ENCODE measurements around the gene ARIH1.

Gene ARIH1

DNA sequence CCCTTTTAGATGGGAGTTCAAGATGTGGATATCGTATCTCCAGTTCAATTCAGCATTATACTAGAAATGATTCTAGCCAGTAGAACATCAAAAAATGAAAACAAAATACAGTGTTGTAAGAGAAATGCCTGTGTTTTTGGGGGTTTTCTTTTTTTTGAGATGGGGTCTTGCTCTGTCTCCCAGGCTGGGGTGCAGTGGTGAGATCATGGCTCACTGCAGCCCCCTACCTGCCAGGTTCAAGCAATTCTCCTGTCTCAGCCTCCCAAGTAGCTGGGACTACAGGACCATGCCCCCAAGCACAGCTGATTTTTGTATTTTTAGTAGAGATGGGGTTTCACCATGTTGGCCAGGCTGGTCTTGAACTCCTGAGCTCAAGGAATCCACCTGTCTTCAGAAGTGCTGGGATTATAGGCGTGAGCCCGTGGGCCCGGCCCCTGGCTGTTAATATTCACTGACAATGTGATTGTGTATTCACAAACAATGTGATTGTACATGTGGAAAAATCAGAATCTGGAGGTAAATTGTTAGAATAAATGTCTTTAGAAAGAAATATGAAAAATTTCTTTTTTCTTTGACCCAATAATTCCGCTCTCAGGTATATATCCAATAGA is 59.0 kb downstream of the ARIH1 start:
- DNase-seq (ENCODE audit: low read depth in 1 of 2, low spot score in 1 of 2): peak in 1 of 2 experiments; percentile 5
- no peak for TF ChIP-seq JUND (IDR thresholded peaks at IDR 0.05; ENCODE audit: low read depth)
- in situ Hi-C loops (cut with HindIII; ENCODE audit: low pct_unique_long_range_greater_than_20kb, low sequenced_read_pairs): no loop called here

DNA sequence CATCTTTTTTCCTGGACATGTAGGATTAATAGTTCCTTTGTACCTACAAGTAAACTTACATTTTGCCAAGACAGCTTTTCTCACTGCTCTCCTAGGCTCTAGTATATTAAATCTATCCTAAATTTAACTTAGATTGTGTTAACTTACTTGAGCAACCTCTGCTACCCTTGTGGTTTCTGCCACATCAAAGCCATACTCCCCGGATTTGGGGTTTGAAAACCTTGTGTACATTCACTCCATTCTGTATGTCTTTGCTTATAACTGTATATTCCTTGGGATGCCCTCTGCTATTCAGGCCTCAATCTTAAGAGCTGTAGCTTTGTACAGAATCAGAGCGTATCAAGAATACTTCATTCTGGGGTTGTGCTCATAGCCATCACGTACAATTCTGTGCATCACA is 60.4 kb downstream of the ARIH1 start:
- in situ Hi-C loops (cut with HindIII; ENCODE audit: low pct_unique_long_range_greater_than_20kb, low sequenced_read_pairs): no loop called here
- no peak for DNase-seq (ENCODE audit: low read depth in 1 of 2, low spot score in 1 of 2)
- no peak for TF ChIP-seq JUND (IDR thresholded peaks at IDR 0.05; ENCODE audit: low read depth)

DNA sequence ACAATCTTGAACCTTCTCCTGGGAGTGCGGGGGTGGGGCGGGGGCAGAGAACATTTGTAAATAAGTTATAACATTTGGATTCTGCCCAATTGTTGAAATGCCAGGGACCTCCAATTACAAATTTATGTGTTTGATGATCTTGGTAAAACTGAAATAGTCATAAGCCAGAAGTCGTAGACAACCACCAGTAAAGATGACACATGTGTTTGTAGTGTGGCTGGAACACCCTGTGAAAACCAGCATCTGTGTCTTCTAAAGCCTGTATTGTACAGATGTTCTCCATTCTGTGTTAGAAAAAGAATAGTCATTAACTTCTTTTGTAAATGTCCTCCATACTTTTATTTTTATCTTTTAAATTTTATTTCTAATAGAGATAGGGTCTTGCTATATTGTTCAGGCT is 61.8 kb downstream of the ARIH1 start:
- TF ChIP-seq JUND (IDR thresholded peaks at IDR 0.05; ENCODE audit: low read depth): no peak
- in situ Hi-C loops (cut with HindIII; ENCODE audit: low pct_unique_long_range_greater_than_20kb, low sequenced_read_pairs): no loop called here
- DNase-seq (ENCODE audit: low read depth in 1 of 2, low spot score in 1 of 2): no peak

DNA sequence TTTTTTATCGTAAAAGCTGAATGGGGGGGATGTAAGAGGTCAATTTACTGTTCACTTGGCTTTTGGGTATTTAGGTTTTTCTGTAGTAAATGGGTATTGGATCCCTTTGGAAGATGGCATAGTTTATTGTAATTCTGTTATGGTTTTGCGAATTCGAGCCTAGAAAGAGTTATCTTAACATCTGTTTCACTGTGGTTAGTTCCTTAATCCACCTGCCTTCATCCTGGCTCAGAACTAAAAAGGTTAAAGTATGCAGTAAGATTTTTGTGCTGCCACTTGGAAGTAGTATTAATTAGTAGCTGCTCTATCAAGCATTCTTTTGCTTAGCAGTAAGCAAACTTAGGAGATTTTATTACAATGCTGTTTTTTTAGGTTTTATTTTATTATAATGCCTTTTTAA is 62.4 kb downstream of the ARIH1 start:
- in situ Hi-C loops (cut with HindIII; ENCODE audit: low pct_unique_long_range_greater_than_20kb, low sequenced_read_pairs): no loop called here
- no peak for TF ChIP-seq JUND (IDR thresholded peaks at IDR 0.05; ENCODE audit: low read depth)
- DNase-seq (ENCODE audit: low read depth in 1 of 2, low spot score in 1 of 2): no peak

DNA sequence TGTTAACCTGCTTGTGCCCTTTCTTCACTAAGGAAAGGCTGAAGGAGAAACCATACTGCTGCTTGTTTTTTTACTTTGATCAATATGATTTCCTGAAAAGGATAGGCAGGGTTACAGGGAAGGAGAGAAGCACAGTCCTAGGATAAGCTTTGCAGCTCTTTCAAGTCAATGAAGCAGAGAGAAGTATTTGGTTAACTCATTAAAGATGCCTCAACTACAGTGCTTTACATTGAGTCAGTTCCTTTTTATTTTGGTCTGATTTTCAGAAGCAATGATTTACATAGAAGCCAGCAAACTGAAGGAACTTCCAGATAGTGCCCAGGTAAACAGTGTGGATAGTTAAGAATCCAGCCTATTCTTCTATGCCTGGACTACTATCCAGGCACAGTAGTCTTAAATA is 64.8 kb downstream of the ARIH1 start:
- TF ChIP-seq JUND (IDR thresholded peaks at IDR 0.05; ENCODE audit: low read depth): no peak
- in situ Hi-C loops (cut with HindIII; ENCODE audit: low pct_unique_long_range_greater_than_20kb, low sequenced_read_pairs): no loop called here
- no peak for DNase-seq (ENCODE audit: low read depth in 1 of 2, low spot score in 1 of 2)

DNA sequence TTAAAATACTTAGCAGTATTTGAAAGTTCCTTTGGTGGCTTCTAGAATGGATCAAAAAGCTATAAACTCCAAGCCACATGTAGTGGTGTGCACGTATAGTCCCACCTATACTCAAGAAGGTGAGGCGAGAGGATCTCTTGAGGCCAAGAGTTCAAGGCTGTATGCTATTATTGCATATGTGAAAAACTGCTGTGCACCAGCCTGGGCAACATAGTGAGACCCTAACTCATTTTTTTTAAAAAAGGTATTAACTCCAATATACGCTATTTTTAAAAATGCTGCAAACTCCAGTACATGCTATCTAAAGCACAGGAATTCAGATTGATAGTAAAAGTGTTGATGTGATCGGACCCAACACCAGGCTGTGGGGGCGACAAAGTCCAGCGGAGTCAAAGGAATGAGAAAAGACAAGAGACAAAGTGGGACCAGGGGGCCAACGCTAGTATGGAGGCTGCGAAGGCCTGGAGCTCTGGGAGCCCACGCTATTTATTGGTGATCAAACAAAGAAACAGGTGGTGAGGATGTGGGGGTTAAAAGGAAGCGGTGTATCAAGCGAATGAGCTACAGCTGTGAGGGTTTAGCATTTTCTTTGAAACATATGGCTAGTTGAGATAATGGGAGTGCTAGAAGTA is 66.6 kb downstream of the ARIH1 start:
- no peak for TF ChIP-seq JUND (IDR thresholded peaks at IDR 0.05; ENCODE audit: low read depth)
- no peak for DNase-seq (ENCODE audit: low read depth in 1 of 2, low spot score in 1 of 2)
- in situ Hi-C loops (cut with HindIII; ENCODE audit: low pct_unique_long_range_greater_than_20kb, low sequenced_read_pairs): no loop called here

DNA sequence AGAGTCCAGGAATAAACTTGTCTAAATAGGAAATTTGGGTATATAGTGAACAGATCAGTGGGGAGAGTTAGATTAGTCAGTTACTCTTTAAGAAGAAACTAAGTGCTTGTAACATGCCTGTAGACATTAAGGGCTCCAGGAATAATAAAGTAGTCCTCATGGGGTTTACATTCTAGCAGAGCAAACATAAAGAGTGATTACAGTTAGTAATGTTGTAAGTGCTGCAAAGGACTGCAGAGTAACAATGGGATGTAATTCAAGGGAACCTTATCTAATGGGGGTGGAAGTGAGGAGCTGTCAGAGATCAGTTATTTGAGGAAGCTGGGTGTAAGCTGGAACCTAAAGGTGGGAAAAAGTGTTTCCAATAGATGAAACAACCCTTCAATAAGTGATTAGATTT is 67.5 kb downstream of the ARIH1 start:
- TF ChIP-seq JUND (IDR thresholded peaks at IDR 0.05; ENCODE audit: low read depth): no peak
- no peak for DNase-seq (ENCODE audit: low read depth in 1 of 2, low spot score in 1 of 2)
- in situ Hi-C loops (cut with HindIII; ENCODE audit: low pct_unique_long_range_greater_than_20kb, low sequenced_read_pairs): no loop called here

DNA sequence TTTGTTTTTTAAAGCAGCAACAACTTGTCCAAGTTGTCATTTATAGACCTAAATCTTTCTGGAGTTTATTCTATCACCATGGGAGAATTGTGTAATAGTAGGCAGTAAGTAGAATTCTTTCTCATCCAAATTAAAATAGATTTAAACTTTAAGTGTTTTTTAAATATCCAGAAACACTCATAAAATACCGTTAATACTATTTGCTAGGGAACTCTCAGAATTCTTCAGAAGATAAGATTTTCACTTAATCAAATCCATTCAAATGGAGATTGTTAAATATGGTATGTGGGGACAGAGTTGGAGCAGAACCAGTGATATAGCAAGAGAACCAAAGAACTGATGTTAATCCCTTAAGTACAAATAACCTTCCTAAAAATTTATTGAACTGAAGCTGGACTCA is 71.0 kb downstream of the ARIH1 start:
- no peak for TF ChIP-seq JUND (IDR thresholded peaks at IDR 0.05; ENCODE audit: low read depth)
- no peak for DNase-seq (ENCODE audit: low read depth in 1 of 2, low spot score in 1 of 2)
- in situ Hi-C loops (cut with HindIII; ENCODE audit: low pct_unique_long_range_greater_than_20kb, low sequenced_read_pairs): no loop called here

DNA sequence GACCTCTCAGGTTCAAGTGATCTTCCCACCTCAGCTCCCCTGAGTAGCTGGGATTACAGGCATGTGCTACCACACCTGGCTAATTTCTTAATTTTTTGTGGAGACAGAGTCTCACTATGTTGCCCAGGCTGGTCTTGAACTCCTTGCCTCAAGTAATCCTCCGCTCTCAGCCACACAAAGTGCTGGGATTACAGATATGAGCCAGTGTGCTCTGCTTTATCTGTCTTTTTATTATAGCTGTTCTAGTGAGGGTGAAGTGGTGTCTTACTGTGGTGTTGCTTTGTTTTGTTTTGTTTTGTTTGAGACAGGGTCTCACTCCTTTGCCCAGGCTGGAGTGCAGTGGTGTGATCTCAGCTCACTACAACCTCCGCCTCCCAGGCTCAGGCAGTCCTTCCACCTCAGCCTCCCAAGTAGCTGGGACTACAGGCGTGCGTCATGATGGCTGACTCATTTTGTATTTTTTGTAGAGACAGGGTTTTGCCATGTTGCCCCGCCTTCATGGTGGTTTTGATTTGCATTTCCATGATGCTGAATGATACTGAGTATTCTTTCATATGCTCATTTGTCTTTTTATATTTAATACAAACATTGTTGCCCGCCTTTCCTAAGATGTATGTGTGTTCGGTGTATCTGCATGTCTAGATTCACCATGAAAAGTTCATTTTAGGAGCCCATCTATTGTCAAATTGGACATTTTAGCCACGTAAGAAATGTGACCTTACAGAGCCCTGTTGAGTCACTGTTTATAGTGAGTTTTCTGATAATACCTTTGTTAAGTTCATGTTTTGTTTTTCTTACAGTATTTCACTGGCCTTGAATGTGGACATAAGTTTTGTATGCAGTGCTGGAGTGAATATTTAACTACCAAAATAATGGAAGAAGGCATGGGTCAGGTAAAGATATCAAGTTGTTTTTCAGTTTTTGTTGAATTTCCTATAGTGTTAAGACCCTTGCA is 80.6 kb downstream of the ARIH1 start:
- no peak for TF ChIP-seq JUND (IDR thresholded peaks at IDR 0.05; ENCODE audit: low read depth)
- in situ Hi-C loops (cut with HindIII; ENCODE audit: low pct_unique_long_range_greater_than_20kb, low sequenced_read_pairs): no loop called here
- DNase-seq (ENCODE audit: low read depth in 1 of 2, low spot score in 1 of 2): no peak

DNA sequence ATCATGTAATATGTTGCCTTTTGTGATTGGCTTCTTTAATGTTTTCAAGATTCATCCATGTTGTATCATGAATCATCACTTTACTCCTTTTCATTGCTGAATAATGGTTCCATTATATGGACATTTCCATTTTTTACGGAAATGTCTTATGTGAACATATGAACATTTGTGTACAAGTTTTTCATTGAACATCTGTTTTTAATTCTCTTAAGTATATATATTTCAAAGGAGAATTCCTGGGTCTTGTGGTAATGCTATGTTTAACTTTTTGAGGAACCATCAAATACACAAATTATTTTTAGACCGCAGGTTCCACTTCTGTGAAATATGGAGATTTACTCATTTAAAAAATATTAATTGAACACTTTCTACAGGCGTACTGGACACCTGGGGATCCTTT is 85.7 kb downstream of the ARIH1 start:
- in situ Hi-C loops (cut with HindIII; ENCODE audit: low pct_unique_long_range_greater_than_20kb, low sequenced_read_pairs): no loop called here
- no peak for TF ChIP-seq JUND (IDR thresholded peaks at IDR 0.05; ENCODE audit: low read depth)
- DNase-seq (ENCODE audit: low read depth in 1 of 2, low spot score in 1 of 2): no peak

DNA sequence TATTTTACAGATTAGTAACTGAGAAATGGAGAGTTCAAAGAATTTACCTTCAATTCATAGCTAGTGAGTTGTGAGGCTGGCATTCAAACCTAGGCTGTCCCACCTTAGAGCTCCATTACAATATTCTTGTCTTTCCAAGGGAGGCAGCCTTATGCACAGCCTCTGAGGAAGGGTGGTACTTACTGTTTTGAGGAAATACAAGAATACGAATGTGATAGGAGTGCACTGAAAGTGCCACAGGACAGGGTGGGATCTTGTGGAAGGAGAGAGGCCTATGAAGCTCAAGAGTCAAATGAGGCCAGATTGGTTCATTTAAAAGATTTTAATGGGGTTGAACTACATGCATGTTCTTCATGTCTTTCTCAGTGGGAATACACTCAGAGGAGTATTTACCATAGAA is 86.3 kb downstream of the ARIH1 start:
- no peak for DNase-seq (ENCODE audit: low read depth in 1 of 2, low spot score in 1 of 2)
- TF ChIP-seq JUND (IDR thresholded peaks at IDR 0.05; ENCODE audit: low read depth): no peak
- in situ Hi-C loops (cut with HindIII; ENCODE audit: low pct_unique_long_range_greater_than_20kb, low sequenced_read_pairs): no loop called here

DNA sequence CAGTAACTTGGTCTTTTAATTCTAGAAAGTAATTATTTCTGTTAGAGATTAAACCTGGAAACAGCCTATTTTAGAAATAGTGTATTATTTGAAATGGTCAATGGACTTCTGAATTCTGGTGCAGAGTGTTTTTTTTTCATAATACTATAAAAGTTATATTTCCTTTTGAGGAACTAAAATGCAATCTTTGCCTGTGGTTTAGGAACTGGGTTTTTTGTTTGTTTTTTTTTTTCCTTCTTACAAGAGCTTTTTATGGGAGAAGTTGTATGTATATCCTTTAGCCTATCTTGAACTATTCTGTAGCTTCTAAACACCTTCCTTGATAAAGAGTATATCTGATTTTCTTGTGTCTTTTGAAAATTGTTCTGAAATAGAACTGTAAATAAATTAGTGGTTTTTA is 88.3 kb downstream of the ARIH1 start:
- in situ Hi-C loops (cut with HindIII; ENCODE audit: low pct_unique_long_range_greater_than_20kb, low sequenced_read_pairs): no loop called here
- no peak for TF ChIP-seq JUND (IDR thresholded peaks at IDR 0.05; ENCODE audit: low read depth)
- DNase-seq (ENCODE audit: low read depth in 1 of 2, low spot score in 1 of 2): no peak

DNA sequence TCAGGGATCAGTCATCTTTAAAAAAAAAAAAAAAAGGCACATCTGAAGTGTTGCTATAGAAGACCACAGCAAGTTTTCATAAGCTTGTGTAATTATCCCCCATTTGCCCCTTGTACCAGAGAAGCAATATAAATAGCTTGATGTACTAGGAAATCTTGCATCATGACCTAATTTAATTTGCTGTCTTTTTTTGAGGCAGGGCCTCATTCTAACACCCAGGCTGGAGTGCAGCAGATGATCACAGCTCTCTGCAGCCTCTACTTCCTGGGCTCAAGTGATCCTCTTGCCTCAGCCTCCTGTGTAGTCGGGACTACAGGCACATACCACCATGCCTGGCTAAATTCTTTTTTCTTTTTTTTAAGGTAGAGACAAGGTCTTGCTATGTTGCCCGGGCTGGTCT is 88.7 kb downstream of the ARIH1 start:
- TF ChIP-seq JUND (IDR thresholded peaks at IDR 0.05; ENCODE audit: low read depth): no peak
- in situ Hi-C loops (cut with HindIII; ENCODE audit: low pct_unique_long_range_greater_than_20kb, low sequenced_read_pairs): no loop called here
- no peak for DNase-seq (ENCODE audit: low read depth in 1 of 2, low spot score in 1 of 2)

Measured in T47D (cell line).